ENCODE measurements around the gene SPRY2. TPM values are rescaled to one million over a fixed set of nuclear protein-coding genes. Genes with fewer than 3 reads are reported as not detected.

The SPRY2 gene
- total RNA-seq, 1 experiment from 2014 or later, result 28.9 TPM

DNA sequence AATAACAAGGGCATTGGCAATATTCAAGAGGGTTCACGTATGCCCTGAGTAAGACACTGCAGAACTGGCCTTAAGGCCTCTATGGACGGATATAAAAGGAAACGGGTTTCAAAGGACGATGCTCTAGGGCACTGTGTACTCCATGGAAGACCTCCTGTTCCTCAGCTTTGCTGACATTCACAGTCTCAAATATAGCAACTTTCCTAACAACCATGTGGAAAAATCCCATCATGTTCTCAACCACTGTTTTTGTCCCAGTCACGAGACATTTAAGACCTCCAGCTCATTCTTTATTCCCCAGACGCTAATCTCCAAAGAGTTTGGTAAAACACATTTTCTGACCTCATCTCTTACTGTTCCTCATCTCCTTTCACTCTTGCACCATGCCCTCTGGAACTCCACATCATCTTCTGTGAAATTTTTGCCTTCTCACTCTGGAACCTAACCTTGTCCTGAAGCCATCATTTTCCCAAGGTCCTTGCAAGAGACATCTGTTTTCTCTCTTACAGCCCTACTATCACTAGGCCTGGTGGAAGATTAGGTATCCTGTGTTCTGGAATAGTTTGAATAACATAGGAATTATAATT, 37.6 kb downstream of the SPRY2 start:
- H3K4me1 Mint-ChIP-seq (ENCODE audit: low read depth, unreplicated experiment), result no peaks in the 10 kb centered on the region
- no peak for DNase-seq
- CTCF ChIA-PET, result no interaction called here
- no peak overlapping the region for H3K4me3 ChIP-seq (ENCODE audit: low read depth, low read length)
- no TSS peak for BruUV-seq (replicated peaks)
- H3K9me3 Mint-ChIP-seq (ENCODE audit: unreplicated experiment), result no peaks in the 10 kb centered on the region
- POLR2A ChIA-PET, result no interaction called here
- no peaks in the 10 kb centered on the region for H3K36me3 ChIP-seq (ENCODE audit: control insufficient read depth, insufficient read depth, low read length)
- intact Hi-C loops (cut with micrococcal nuclease; ENCODE audit: unreplicated experiment), result no loop called here
- H3K27me3 Mint-ChIP-seq (ENCODE audit: insufficient read depth, unreplicated experiment), result no peaks in the 10 kb centered on the region
- no peak overlapping the region for H3K4me3 Mint-ChIP-seq (ENCODE audit: unreplicated experiment)
- H3K27me3 ChIP-seq (replicated peaks; ENCODE audit: control insufficient read depth, insufficient read depth, low read length), result no peaks in the 10 kb centered on the region
- no peaks in the 10 kb centered on the region for H3K9me3 ChIP-seq
- H3K36me3 Mint-ChIP-seq (ENCODE audit: insufficient read depth, unreplicated experiment), result no peaks in the 10 kb centered on the region
- TF ChIP-seq, protein P1, sequence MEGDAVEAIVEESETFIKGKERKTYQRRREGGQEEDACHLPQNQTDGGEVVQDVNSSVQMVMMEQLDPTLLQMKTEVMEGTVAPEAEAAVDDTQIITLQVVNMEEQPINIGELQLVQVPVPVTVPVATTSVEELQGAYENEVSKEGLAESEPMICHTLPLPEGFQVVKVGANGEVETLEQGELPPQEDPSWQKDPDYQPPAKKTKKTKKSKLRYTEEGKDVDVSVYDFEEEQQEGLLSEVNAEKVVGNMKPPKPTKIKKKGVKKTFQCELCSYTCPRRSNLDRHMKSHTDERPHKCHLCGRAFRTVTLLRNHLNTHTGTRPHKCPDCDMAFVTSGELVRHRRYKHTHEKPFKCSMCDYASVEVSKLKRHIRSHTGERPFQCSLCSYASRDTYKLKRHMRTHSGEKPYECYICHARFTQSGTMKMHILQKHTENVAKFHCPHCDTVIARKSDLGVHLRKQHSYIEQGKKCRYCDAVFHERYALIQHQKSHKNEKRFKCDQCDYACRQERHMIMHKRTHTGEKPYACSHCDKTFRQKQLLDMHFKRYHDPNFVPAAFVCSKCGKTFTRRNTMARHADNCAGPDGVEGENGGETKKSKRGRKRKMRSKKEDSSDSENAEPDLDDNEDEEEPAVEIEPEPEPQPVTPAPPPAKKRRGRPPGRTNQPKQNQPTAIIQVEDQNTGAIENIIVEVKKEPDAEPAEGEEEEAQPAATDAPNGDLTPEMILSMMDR (IDR thresholded peaks at IDR 0.05; ENCODE audit: insufficient read depth in 1 of 2, low read depth in 1 of 2, low read length in 1 of 2, severe bottlenecking in 1 of 2, unreplicated experiment in 1 of 2), result no peak
- H3K27ac Mint-ChIP-seq (ENCODE audit: unreplicated experiment), result no peak overlapping the region
- no peaks in the 10 kb centered on the region for H3K4me1 ChIP-seq

DNA sequence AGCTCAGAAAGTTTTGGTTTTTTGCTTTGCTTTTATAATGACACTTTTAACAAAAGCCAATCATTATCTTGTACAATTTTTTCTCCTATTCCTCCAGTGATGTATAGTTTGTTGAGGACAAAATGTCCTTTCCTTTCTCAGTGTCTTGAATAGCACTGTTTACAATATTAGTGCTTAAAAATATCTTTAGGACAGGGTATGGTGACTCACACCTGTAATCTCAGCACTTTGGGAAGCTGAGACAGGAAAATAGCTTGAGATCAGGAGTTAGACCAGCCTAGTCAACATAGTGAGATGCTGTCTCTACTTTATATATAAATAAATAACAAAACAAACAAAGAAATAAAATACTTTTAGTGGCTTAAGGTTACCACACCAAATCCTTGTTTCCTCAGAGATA, 41.9 kb downstream of the SPRY2 start:
- intact Hi-C loops (cut with micrococcal nuclease; ENCODE audit: unreplicated experiment), result no loop called here
- BruUV-seq (replicated peaks), result no TSS peak
- TF ChIP-seq, protein P1 (IDR thresholded peaks at IDR 0.05; ENCODE audit: insufficient read depth in 1 of 2, low read depth in 1 of 2, low read length in 1 of 2, severe bottlenecking in 1 of 2, unreplicated experiment in 1 of 2), result no peak

DNA sequence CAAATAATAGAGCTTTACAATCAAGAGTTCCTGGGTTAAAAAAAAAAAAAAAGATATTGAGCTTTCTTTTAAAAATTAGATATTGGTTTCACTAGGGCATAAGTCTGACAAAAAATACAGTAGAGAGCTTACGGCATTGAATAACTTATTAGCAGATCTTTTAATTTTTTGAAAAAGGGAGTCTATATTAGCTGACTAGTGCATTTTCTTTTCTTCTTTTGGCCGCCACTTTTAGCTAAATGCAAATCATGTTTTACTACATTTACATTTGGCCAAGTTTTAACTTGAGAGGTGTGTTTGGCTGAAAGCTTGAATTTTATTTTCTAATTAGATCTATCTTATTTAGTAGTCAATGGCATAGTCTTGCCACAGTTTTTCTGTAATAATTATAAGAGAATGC, 43.4 kb downstream of the SPRY2 start:
- H3K4me3 Mint-ChIP-seq (ENCODE audit: unreplicated experiment), result no peak overlapping the region
- ChIA-PET CTCF (interaction anchor here (0.5 to 1.0 kb wide), 2 partner anchors 11 to 28 kb away, joined by 4 read pairs; no protein-coding TSS in a partner anchor), POLR2A (no interaction called here)
- H3K27me3 ChIP-seq (replicated peaks; ENCODE audit: control insufficient read depth, insufficient read depth, low read length), result no peaks in the 10 kb centered on the region
- H3K36me3 Mint-ChIP-seq (ENCODE audit: insufficient read depth, unreplicated experiment), result no peaks in the 10 kb centered on the region
- H3K36me3 ChIP-seq (ENCODE audit: control insufficient read depth, insufficient read depth, low read length), result no peaks in the 10 kb centered on the region
- intact Hi-C loops (cut with micrococcal nuclease; ENCODE audit: unreplicated experiment), result no loop called here
- no peaks in the 10 kb centered on the region for H3K27me3 Mint-ChIP-seq (ENCODE audit: insufficient read depth, unreplicated experiment)
- H3K9me3 Mint-ChIP-seq (ENCODE audit: unreplicated experiment), result no peaks in the 10 kb centered on the region
- no TSS peak for BruUV-seq (replicated peaks)
- H3K27ac Mint-ChIP-seq (ENCODE audit: unreplicated experiment), result no peak overlapping the region
- no peaks in the 10 kb centered on the region for H3K4me1 Mint-ChIP-seq (ENCODE audit: low read depth, unreplicated experiment)
- H3K4me1 ChIP-seq, result no peaks in the 10 kb centered on the region
- H3K4me3 ChIP-seq (ENCODE audit: low read depth, low read length), result no peak overlapping the region
- H3K9me3 ChIP-seq, result no peaks in the 10 kb centered on the region
- no peak for DNase-seq
- TF ChIP-seq, protein P1 (IDR thresholded peaks at IDR 0.05; ENCODE audit: insufficient read depth in 1 of 2, low read depth in 1 of 2, low read length in 1 of 2, severe bottlenecking in 1 of 2, unreplicated experiment in 1 of 2), result no peak

More for the DNA sequence above, 41.9 kb downstream of the SPRY2 start:
- Mint-ChIP-seq H3K27me3 (ENCODE audit: insufficient read depth, unreplicated experiment) (no peaks in the 10 kb centered on the region), H3K4me3 (ENCODE audit: unreplicated experiment) (no peak overlapping the region), H3K9me3 (ENCODE audit: unreplicated experiment) (no peaks in the 10 kb centered on the region), H3K36me3 (ENCODE audit: insufficient read depth, unreplicated experiment) (no peaks in the 10 kb centered on the region), H3K27ac (ENCODE audit: unreplicated experiment) (no peak overlapping the region), H3K4me1 (ENCODE audit: low read depth, unreplicated experiment) (no peaks in the 10 kb centered on the region)
- Histone ChIP-seq H3K27me3 (replicated peaks; ENCODE audit: control insufficient read depth, insufficient read depth, low read length) (no peaks in the 10 kb centered on the region), H3K4me3 (ENCODE audit: low read depth, low read length) (no peak overlapping the region), H3K4me1 (no peaks in the 10 kb centered on the region), H3K9me3 (no peaks in the 10 kb centered on the region), H3K36me3 (ENCODE audit: control insufficient read depth, insufficient read depth, low read length) (no peaks in the 10 kb centered on the region)
- DNase-seq, result no peak
- ChIA-PET CTCF (no interaction called here), POLR2A (no interaction called here)
